ENCODE measurements around the gene FBXO24.

DNA sequence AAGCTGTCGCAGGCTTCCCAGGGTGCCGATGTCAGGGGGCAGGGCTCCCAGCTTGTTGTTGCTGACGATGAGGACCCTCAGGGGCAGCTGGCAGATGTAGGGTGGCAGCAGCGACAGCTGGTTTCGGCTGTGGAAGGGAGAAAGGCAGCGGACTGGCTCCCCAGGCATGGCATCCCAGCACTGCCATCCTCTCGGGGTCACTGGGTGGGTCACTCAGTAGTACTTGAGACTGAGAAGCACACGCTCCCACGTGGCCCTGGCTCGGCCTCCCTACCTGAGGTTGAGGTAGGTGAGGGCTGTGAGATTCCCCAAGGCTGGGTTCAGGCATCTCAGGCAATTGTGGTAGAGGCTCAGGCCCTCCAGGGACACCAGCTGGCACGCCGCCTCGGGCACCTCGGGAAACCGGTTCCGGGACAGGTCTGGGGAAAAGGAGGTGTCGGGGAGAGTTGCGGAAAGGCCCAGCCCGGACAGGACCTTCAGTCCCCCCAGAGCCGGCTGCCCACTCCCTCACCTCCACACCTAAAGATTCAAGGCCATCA, 4.0 kb upstream of the FBXO24 start:
- no peak for TF ChIP-seq EP300 (IDR thresholded peaks at IDR 0.05)
- TF ChIP-seq, protein P1, sequence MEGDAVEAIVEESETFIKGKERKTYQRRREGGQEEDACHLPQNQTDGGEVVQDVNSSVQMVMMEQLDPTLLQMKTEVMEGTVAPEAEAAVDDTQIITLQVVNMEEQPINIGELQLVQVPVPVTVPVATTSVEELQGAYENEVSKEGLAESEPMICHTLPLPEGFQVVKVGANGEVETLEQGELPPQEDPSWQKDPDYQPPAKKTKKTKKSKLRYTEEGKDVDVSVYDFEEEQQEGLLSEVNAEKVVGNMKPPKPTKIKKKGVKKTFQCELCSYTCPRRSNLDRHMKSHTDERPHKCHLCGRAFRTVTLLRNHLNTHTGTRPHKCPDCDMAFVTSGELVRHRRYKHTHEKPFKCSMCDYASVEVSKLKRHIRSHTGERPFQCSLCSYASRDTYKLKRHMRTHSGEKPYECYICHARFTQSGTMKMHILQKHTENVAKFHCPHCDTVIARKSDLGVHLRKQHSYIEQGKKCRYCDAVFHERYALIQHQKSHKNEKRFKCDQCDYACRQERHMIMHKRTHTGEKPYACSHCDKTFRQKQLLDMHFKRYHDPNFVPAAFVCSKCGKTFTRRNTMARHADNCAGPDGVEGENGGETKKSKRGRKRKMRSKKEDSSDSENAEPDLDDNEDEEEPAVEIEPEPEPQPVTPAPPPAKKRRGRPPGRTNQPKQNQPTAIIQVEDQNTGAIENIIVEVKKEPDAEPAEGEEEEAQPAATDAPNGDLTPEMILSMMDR (IDR thresholded peaks at IDR 0.05), result no peak

Data from upper lobe of left lung (tissue), 4 donors.